Tibial artery (tissue), 4 donors: ENCODE data around the gene ZNF280D.

ENCODE experiments used
- DNase-seq, 2 donors: peaks; one replicate each; pipeline ENCODE4 v3.0.0-alpha.2; 2019
- H3K27ac ChIP-seq, 2 donors: fragments of 200-600 bp; sonication (generic) in 1 of 2; 1 replicate in 1 of 2; 2 replicates in 1 of 2; pipeline ENCODE4 v1.5.1; 2018 to 2019; ENCODE audit warnings: mild to moderate bottlenecking in 1 of 2
- H3K27me3 ChIP-seq, 2 donors: fragments of 200-600 bp; sonication (generic) in 1 of 2; one replicate each; pipeline versions ENCODE4 v1.5.1 to v1.6.0; 2016 to 2019
- H3K36me3 ChIP-seq, 3 donors: fragments of 200-600 bp; sonication (generic) in 2 of 3; one replicate each; pipeline ENCODE4 v1.5.1; 2016 to 2019; ENCODE audit warnings: mild to moderate bottlenecking in 2 of 3
- H3K4me1 ChIP-seq, 4 donors: fragments of 200-600 bp; sonication (generic) in 2 of 4; 1 replicate in 3 of 4; 2 replicates in 1 of 4; pipeline ENCODE4 v1.5.1; 2016 to 2019
- H3K4me3 ChIP-seq, 2 donors: fragments of 200-600 bp; sonication (generic) in 1 of 2; 1 replicate in 1 of 2; 2 replicates in 1 of 2; pipeline ENCODE4 v1.5.1; 2018 to 2019; ENCODE audit warnings: mild to moderate bottlenecking in 2 of 2
- H3K9me3 ChIP-seq, 3 donors: fragments of 200-600 bp; sonication (generic) in 1 of 3; one replicate each; pipeline ENCODE4 v1.5.1; 2016 to 2019
- intact Hi-C: fragments of 100-400 bp; cut with DNase I; formaldehyde crosslinking; loops from one replicate; pipeline ENCODE4 v1.15.0; 2023; ENCODE audit warnings: low total_unique reads
- TF ChIP-seq, protein P1 (sequence below), 2 experiments: fragments of 200-600 bp in 1 of 2; fragments of 450-650 bp in 1 of 2; IDR thresholded peaks; one replicate each; pipeline ENCODE4 v1.5.1; 2017 to 2019; ENCODE audit warnings: antibody characterized with exemption in 2 of 2, mild to moderate bottlenecking in 1 of 2, moderate library complexity in 1 of 2

The ZNF280D gene

DNA sequence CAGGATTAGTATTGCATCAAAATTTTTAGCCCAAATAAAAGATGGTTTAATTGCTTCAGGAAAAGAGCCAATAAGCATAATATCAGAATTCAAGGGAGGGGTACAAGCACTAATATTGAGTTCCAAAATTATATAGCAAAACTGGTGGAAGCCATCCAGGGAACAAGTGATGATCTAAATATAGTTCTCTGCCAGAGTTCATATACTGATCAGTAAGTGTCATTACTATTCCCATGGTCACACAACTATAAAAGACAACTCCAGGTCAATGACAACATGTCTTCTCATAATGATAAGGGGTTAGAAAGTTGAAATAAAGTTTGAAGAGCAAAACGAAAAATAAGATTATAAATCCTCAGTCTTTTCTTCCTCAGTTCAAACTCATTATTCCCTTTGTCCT lies 57.4 kb downstream of the ZNF280D start:
- H3K9me3 ChIP-seq: no peaks in the 10 kb centered on the region
- intact Hi-C loops: no loop called here

DNA sequence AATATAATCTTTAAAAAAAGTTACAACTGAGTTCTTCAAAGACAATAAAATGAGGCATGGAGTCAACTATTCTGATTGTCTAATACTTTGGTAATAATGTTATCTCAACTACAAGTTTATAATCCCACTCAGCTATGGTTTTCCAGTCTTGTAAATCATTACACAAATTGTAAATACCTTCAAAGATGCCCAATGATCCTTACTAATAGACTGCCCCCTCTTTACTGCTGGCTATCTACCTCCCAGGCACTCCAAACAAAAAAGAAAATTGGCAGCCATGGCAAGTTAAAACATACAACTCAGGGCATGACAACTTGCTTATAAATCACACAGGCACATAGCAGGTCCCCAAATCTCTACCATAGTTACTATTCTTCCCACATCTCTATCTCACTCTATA lies 58.5 kb downstream of the ZNF280D start:
- H3K36me3 ChIP-seq: peaks cover 0 to 28% (median 27%) of the 10 kb centered on the region in 3 donors
- H3K27ac ChIP-seq: no peak overlapping the region
- H3K4me1 ChIP-seq: no peaks in the 10 kb centered on the region
- no peaks in the 10 kb centered on the region for H3K27me3 ChIP-seq
- TF ChIP-seq, protein P1, sequence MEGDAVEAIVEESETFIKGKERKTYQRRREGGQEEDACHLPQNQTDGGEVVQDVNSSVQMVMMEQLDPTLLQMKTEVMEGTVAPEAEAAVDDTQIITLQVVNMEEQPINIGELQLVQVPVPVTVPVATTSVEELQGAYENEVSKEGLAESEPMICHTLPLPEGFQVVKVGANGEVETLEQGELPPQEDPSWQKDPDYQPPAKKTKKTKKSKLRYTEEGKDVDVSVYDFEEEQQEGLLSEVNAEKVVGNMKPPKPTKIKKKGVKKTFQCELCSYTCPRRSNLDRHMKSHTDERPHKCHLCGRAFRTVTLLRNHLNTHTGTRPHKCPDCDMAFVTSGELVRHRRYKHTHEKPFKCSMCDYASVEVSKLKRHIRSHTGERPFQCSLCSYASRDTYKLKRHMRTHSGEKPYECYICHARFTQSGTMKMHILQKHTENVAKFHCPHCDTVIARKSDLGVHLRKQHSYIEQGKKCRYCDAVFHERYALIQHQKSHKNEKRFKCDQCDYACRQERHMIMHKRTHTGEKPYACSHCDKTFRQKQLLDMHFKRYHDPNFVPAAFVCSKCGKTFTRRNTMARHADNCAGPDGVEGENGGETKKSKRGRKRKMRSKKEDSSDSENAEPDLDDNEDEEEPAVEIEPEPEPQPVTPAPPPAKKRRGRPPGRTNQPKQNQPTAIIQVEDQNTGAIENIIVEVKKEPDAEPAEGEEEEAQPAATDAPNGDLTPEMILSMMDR (IDR thresholded peaks at IDR 0.05): no peak
- H3K9me3 ChIP-seq: no peaks in the 10 kb centered on the region
- intact Hi-C loops: no loop called here
- no peak for DNase-seq
- no peak overlapping the region for H3K4me3 ChIP-seq

More for the DNA sequence above, 57.4 kb downstream of the ZNF280D start:
- no peaks in the 10 kb centered on the region for H3K27me3 ChIP-seq
- peaks cover 0 to 28% (median 27%) of the 10 kb centered on the region in 3 donors for H3K36me3 ChIP-seq
- DNase-seq: no peak
- H3K4me1 ChIP-seq: no peaks in the 10 kb centered on the region
- no peak overlapping the region for H3K27ac ChIP-seq
- H3K4me3 ChIP-seq: no peak overlapping the region
- TF ChIP-seq, protein P1 (IDR thresholded peaks at IDR 0.05): no peak

DNA sequence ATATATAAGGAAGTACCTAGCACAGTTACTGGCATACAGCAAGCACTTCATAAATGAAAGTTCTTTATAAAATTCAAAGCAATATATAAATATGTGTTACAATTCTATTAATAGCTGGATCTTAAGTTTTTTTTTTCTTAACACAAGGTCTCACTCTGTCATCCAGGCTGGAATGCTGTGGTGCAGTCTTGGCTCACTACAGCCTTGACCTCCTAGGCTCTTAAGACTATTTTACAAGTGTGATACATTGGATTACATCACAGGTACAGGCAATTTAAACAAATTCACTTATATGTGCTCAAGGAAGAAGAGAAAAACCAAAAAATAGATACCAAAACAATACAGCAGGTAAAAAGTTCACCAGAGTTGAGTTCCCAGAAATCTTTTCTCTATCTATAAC lies 60.6 kb downstream of the ZNF280D start:
- no peak overlapping the region for H3K27ac ChIP-seq
- TF ChIP-seq, protein P1 (IDR thresholded peaks at IDR 0.05): no peak
- peaks cover 0 to 28% (median 25%) of the 10 kb centered on the region in 3 donors for H3K36me3 ChIP-seq

DNA sequence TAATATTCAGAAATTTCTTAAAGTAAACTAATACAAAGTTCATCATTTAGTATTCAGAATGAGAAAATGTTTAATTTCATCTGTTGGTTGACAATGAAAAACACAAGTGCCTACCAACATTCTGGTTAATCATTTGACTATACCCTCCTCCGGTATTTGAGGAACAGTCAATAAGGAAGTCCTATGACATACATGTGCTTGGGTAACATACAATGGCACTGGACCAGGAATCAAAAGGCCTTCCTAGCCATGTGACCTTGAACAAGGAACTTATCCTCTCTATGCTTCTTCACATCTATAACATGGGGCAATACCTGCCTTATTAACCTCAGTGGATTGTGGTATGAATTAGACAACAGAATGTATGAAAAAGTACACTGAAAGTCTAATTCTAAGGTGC lies 65.8 kb downstream of the ZNF280D start:
- intact Hi-C loops: no loop called here
- Histone ChIP-seq H3K36me3 (peaks cover 38 to 58% (median 49%) of the 10 kb centered on the region in 3 donors), H3K4me1 (no peaks in the 10 kb centered on the region), H3K9me3 (no peaks in the 10 kb centered on the region), H3K27ac (no peak overlapping the region), H3K4me3 (no peak overlapping the region), H3K27me3 (no peaks in the 10 kb centered on the region)
- TF ChIP-seq, protein P1 (IDR thresholded peaks at IDR 0.05): no peak
- DNase-seq: no peak

More for the DNA sequence above, 60.6 kb downstream of the ZNF280D start:
- Histone ChIP-seq H3K9me3 (no peaks in the 10 kb centered on the region), H3K27me3 (no peaks in the 10 kb centered on the region), H3K4me1 (no peaks in the 10 kb centered on the region), H3K4me3 (no peak overlapping the region)
- DNase-seq: no peak
- intact Hi-C loops: no loop called here

DNA sequence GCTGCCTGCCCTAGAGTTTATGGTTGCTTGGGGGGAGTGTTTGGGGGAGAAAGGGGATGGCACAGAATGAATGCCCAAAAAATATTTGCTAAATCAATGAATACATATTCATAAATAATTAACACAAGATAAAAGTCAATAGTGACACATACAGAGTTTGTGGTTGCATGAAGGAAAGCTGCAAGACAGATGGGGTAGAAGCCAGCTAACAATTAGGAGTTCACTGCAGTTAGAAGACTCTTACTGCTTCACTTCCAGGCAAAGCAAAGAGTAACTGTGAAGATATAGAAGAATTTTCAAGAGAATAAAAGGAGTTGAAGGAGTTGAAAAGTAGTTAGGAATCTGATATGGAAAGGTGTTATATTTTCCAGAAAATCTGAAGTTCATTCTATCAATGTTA lies 72.4 kb downstream of the ZNF280D start:
- no peak overlapping the region for H3K27ac ChIP-seq

More for the DNA sequence above, 72.4 kb downstream of the ZNF280D start:
- H3K9me3 ChIP-seq: no peaks in the 10 kb centered on the region
- peaks cover 41 to 43% (median 42%) of the 10 kb centered on the region in 3 donors for H3K36me3 ChIP-seq
- intact Hi-C loops: no loop called here
- TF ChIP-seq, protein P1 (IDR thresholded peaks at IDR 0.05): no peak
- DNase-seq: no peak
- H3K4me1 ChIP-seq: no peaks in the 10 kb centered on the region
- no peaks in the 10 kb centered on the region for H3K27me3 ChIP-seq
- H3K4me3 ChIP-seq: no peak overlapping the region
